OCI-LY3 (cell line): ENCODE measurements around the gene PTPRT.

Experiments
- CTCF ChIP-seq: fragments of 200-600, 300-600 bp; sonication (generic); IDR thresholded peaks from 2 replicates; pipeline ENCODE4 v1.5.1; 2014; ENCODE audit warnings: antibody characterized with exemption, low read length, low read depth
- EZH2phosphoT487 ChIP-seq: fragments of 200-600 bp; shearing (Covaris generic); IDR thresholded peaks from 2 replicates; pipeline ENCODE4 v1.6.1; 2018; ENCODE audit warnings: antibody characterized with exemption, mixed run types, low read depth

- no peak for TF ChIP-seq CTCF
- TF ChIP-seq EZH2phosphoT487, result no peak
Measured at GRCh38 chr20:42361402-42361970, 828.2 kb downstream of the PTPRT start.
